ENCODE data around the gene SRRD. TPM values are rescaled to one million over a fixed set of nuclear protein-coding genes. Genes with fewer than 3 reads are reported as not detected.

Gene SRRD
- total and polyA plus RNA-seq, 8 donors, result 4.0 to 64.2 (median 10.0) TPM

Other genes starting within 250 kb of the SRRD start
- 10 to 100 TPM in 2 of 5 donors, 1 to 10 TPM in 1, under 1 TPM in 2; 0.45 to 48.4 (median 6.1) TPM for gene ASPHD2, start 54.6 kb upstream of the SRRD start, total RNA-seq
- gene ASPHD2, start 54.6 kb upstream of the SRRD start, polyA plus RNA-seq, result 1 to 10 TPM in 2 of 3 donors, under 1 TPM in 1; 0.93 to 6.0 (median 1.9) TPM
- gene HPS4, start 94 bp upstream of the SRRD start, total RNA-seq, result 10 to 100 TPM; 12.3 to 46.1 (median 42.7) TPM
- 10 to 100 TPM; 10.3 to 15.1 (median 13.4) TPM for gene HPS4, start 94 bp upstream of the SRRD start, polyA plus RNA-seq
- 10 to 100 TPM; 11.6 to 48.7 (median 22.8) TPM for gene TFIP11, start 28.6 kb downstream of the SRRD start, total RNA-seq
- 10 to 100 TPM; 11.6 to 24.7 (median 15.1) TPM for gene TFIP11, start 28.6 kb downstream of the SRRD start, polyA plus RNA-seq
- 10 to 100 TPM in 4 of 5 donors, 1 to 10 TPM in 1; 9.7 to 88.3 (median 13.8) TPM for gene TPST2, start 106.3 kb downstream of the SRRD start, total RNA-seq
- 1 to 10 TPM; 5.3 to 7.1 (median 6.6) TPM for gene TPST2, start 106.3 kb downstream of the SRRD start, polyA plus RNA-seq
- gene CRYBB1, start 134.2 kb downstream of the SRRD start, total RNA-seq, result under 1 TPM in 1 of 5 donors, not detected in 4; 0.55 TPM
- gene CRYBB1, start 134.2 kb downstream of the SRRD start, polyA plus RNA-seq, result 1 to 10 TPM in 1 of 3 donors, under 1 TPM in 2; 0.20 to 1.2 (median 0.68) TPM
- gene CRYBA4, start 138.1 kb downstream of the SRRD start, total RNA-seq, result not detected
- gene CRYBA4, start 138.1 kb downstream of the SRRD start, polyA plus RNA-seq, result not detected
- gene MIAT, start 173.7 kb downstream of the SRRD start, total RNA-seq, result 10 to 100 TPM in 1 of 5 donors, 1 to 10 TPM in 2, under 1 TPM in 2; under 0.01 to 29.8 (median 1.9) TPM
- gene MIAT, start 173.7 kb downstream of the SRRD start, polyA plus RNA-seq, result under 1 TPM; 0.12 to 0.38 (median 0.15) TPM

Measured in stomach (tissue), 8 donors.